HL-60/S4 treated with retinoic acid at 250 ng/mL for 4 days and 3 days (cell line): ENCODE data around the gene DPF3.

Experiments
- in situ Hi-C: fragments of 300-500 bp; cut with MboI; formaldehyde crosslinking; loops from 2 replicates; pipeline ENCODE4 v1.7.0; 2022; ENCODE audit warnings: low sequenced_read_pairs

The DPF3 gene

GRCh38 chr14:72745991-72746980 is 147.6 kb downstream of the DPF3 start:
- in situ Hi-C loops = no loop called here

GRCh38 chr14:72745546-72745945 is 148.4 kb downstream of the DPF3 start:
- in situ Hi-C loops = no loop called here

GRCh38 chr14:72744416-72745120 is 149.3 kb downstream of the DPF3 start:
- in situ Hi-C loops = no loop called here

GRCh38 chr14:72743626-72744025 is 150.3 kb downstream of the DPF3 start:
- in situ Hi-C loops = no loop called here

GRCh38 chr14:72742838-72743195 is 151.1 kb downstream of the DPF3 start:
- in situ Hi-C loops = no loop called here

- in situ Hi-C loops = no loop called here
These were observed 151.6 kb downstream of the DPF3 start for GRCh38 chr14:72742118-72742837.

GRCh38 chr14:72741826-72742117 is 152.1 kb downstream of the DPF3 start:
- in situ Hi-C loops = no loop called here

- in situ Hi-C loops = no loop called here
These were observed 152.7 kb downstream of the DPF3 start for GRCh38 chr14:72740966-72741825.

GRCh38 chr14:72740504-72740961 is 153.4 kb downstream of the DPF3 start:
- in situ Hi-C loops = no loop called here

GRCh38 chr14:72739446-72740405 is 154.2 kb downstream of the DPF3 start:
- in situ Hi-C loops = no loop called here

- in situ Hi-C loops = no loop called here
These were observed 155.7 kb downstream of the DPF3 start for GRCh38 chr14:72738161-72738611.

GRCh38 chr14:72737560-72737943 is 156.3 kb downstream of the DPF3 start:
- in situ Hi-C loops = no loop called here

- in situ Hi-C loops = no loop called here
These were observed 156.9 kb downstream of the DPF3 start for GRCh38 chr14:72736786-72737559.

GRCh38 chr14:72736308-72736707 is 157.6 kb downstream of the DPF3 start:
- in situ Hi-C loops = no loop called here

GRCh38 chr14:72732022-72732780 is 161.7 kb downstream of the DPF3 start:
- in situ Hi-C loops = no loop called here

GRCh38 chr14:72731252-72732020 is 162.5 kb downstream of the DPF3 start:
- in situ Hi-C loops = no loop called here

GRCh38 chr14:72730468-72730867 is 163.4 kb downstream of the DPF3 start:
- in situ Hi-C loops = no loop called here
